ENCODE results near the gene HYAL3.
"Not testable (repeated sequence)": the region's sequence is repeated elsewhere in the genome, so short reads cannot be mapped to it uniquely, and the experiment has no call there.

The HYAL3 gene

GRCh38 chr3:50245831-50246516 lies 53.2 kb downstream of the HYAL3 start:
- H3K9ac ChIP-seq (ENCODE audit: insufficient read length) = peak overlapping the region; percentile 33
- H3K9me3 ChIP-seq (ENCODE audit: low read depth, low read length) = no peaks in the 10 kb centered on the region
- H3K36me3 ChIP-seq (ENCODE audit: insufficient read depth, low read length) = no peaks in the 10 kb centered on the region
- peak overlapping the region; percentile 87 for H3K27ac ChIP-seq
- TF ChIP-seq POLR2AphosphoS5 (IDR thresholded peaks at IDR 0.05; ENCODE audit: borderline replicate concordance, low read depth, low read length) = 0 out of 2 replicates have a peak, but pooled peaks have one; percentile 29
- TF ChIP-seq EZH2 (IDR thresholded peaks at IDR 0.05) = no peak
- TF ChIP-seq FOXP2 (optimal IDR thresholded peaks at IDR 0.05; ENCODE audit: control extremely low read depth, extremely low read length, insufficient read depth) = no peak
- peak overlapping the region; percentile 72 for H3K4me3 ChIP-seq
- DNase-seq (ENCODE audit: low read depth, low spot score) = no peak

GRCh38 chr3:50245251-50245745 lies 53.9 kb downstream of the HYAL3 start:
- H3K9me3 ChIP-seq (ENCODE audit: low read depth, low read length) = no peaks in the 10 kb centered on the region
- no peak for DNase-seq (ENCODE audit: low read depth, low spot score)
- peak overlapping the region; percentile 87 for H3K27ac ChIP-seq
- no peaks in the 10 kb centered on the region for H3K36me3 ChIP-seq (ENCODE audit: insufficient read depth, low read length)
- peak overlapping the region; percentile 72; the same call in 1 of the 2 replicates for H3K4me3 ChIP-seq
- TF ChIP-seq POLR2AphosphoS5 (IDR thresholded peaks at IDR 0.05; ENCODE audit: borderline replicate concordance, low read depth, low read length) = no peak
- no peak for TF ChIP-seq EZH2 (IDR thresholded peaks at IDR 0.05)
- no peak for TF ChIP-seq FOXP2 (optimal IDR thresholded peaks at IDR 0.05; ENCODE audit: control extremely low read depth, extremely low read length, insufficient read depth)
- H3K9ac ChIP-seq (ENCODE audit: insufficient read length) = no peak overlapping the region

- not testable (repeated sequence) for DNase-seq (ENCODE audit: low read depth, low spot score); H3K4me3 ChIP-seq; H3K36me3 ChIP-seq (ENCODE audit: insufficient read depth, low read length); H3K9me3 ChIP-seq (ENCODE audit: low read depth, low read length); H3K27ac ChIP-seq; H3K9ac ChIP-seq (ENCODE audit: insufficient read length)
Observed at GRCh38 chr3:50244813-50245212, 54.4 kb downstream of the HYAL3 start.

GRCh38 chr3:50243543-50243895 lies 55.7 kb downstream of the HYAL3 start:
- Histone ChIP-seq H3K9ac (ENCODE audit: insufficient read length) (no peak overlapping the region), H3K27ac (no peak overlapping the region), H3K36me3 (ENCODE audit: insufficient read depth, low read length) (no peaks in the 10 kb centered on the region), H3K4me3 (no peak overlapping the region), H3K9me3 (ENCODE audit: low read depth, low read length) (no peaks in the 10 kb centered on the region)
- TF ChIP-seq POLR2AphosphoS5 (IDR thresholded peaks at IDR 0.05; ENCODE audit: borderline replicate concordance, low read depth, low read length) (no peak), FOXP2 (optimal IDR thresholded peaks at IDR 0.05; ENCODE audit: control extremely low read depth, extremely low read length, insufficient read depth) (no peak), EZH2 (IDR thresholded peaks at IDR 0.05) (no peak)
- DNase-seq (ENCODE audit: low read depth, low spot score) = no peak

- Histone ChIP-seq H3K9me3 (ENCODE audit: low read depth, low read length) (no peaks in the 10 kb centered on the region), H3K36me3 (ENCODE audit: insufficient read depth, low read length) (no peaks in the 10 kb centered on the region), H3K4me3 (no peak overlapping the region), H3K27ac (no peak overlapping the region), H3K9ac (ENCODE audit: insufficient read length) (no peak overlapping the region)
- TF ChIP-seq EZH2 (IDR thresholded peaks at IDR 0.05) = no peak
- TF ChIP-seq FOXP2 (optimal IDR thresholded peaks at IDR 0.05; ENCODE audit: control extremely low read depth, extremely low read length, insufficient read depth) = no peak
- TF ChIP-seq POLR2AphosphoS5 (IDR thresholded peaks at IDR 0.05; ENCODE audit: borderline replicate concordance, low read depth, low read length) = no peak
- no peak for DNase-seq (ENCODE audit: low read depth, low spot score)
Observed at GRCh38 chr3:50242851-50243542, 56.2 kb downstream of the HYAL3 start.
